GM12892 (cell line): Measurements from ENCODE around the gene TMEM165.
A peak's percentile ranks its signal among the peaks of the same experiment; 100 is the strongest.

Experiments used
- DNase-seq: peaks from one replicate; pipeline ENCODE4 v3.0.0; 2011; ENCODE audit not compliant: insufficient read length
- FAIRE-seq: peaks from 2 replicates; lab custom pipeline; 2011; peaks lifted over from hg19 to GRCh38; lab: Jason Lieb, UNC
- POLR2A ChIP-seq: IDR thresholded peaks from 2 replicates; pipeline ENCODE4 v1.6.1; 2011; ENCODE audit warnings: low read depth, low read length, control low read depth
- POLR2AphosphoS5 ChIP-seq: IDR thresholded peaks from 2 replicates; pipeline ENCODE4 v1.6.1; 2011; ENCODE audit warnings: low read depth, low read length, control low read depth
- TAF1 ChIP-seq: IDR thresholded peaks from 2 replicates; pipeline ENCODE4 v1.6.1; 2011; ENCODE audit warnings: low read depth, mild to moderate bottlenecking, control low read depth, low read length, borderline replicate concordance

The TMEM165 gene

DNA sequence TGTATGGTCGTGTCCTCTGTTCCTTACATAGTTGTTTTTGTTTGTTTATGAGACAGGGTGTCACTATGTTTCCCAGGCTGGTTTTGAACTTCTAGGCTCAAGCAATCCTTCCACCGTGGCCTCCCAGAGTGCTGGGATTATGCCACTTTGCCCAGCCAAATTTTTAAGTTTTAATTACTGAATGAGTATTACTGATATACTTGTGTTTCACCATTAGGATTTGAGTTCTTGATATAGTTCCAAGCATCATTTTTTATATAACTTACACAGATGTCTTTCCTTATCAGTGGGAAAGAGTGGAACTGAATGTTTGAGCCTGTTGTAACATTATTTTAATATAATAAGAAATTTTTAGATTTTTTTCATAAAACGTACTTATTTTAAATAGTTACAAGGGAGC lies 20.4 kb downstream of the TMEM165 start:
- FAIRE-seq (no peak), DNase-seq (no peak)
- no peak for TF ChIP-seq TAF1
- TF ChIP-seq POLR2A, result no peak
- TF ChIP-seq POLR2AphosphoS5, result no peak

DNA sequence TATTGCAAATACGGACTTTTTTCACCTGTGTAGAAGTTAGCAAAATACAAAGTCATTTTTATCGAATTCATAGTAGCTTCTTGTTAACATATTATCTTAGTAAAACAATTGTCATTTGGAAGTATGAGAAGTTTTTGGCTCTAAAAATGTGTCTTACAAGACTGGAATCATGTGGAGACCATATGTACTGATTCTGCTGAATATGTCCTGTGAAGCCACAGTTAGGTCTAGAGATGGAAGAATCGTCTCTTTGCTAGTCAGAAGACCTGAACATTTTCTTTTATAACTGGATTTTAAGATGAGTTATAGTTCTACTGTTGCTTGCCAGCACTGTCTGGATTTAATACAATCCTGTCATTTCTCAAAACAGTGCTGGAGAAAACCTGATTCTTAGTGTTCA lies 29.0 kb downstream of the TMEM165 start:
- TF ChIP-seq POLR2AphosphoS5 (no peak), POLR2A (no peak), TAF1 (no peak)
- DNase-seq (no peak), FAIRE-seq (no peak)

DNA sequence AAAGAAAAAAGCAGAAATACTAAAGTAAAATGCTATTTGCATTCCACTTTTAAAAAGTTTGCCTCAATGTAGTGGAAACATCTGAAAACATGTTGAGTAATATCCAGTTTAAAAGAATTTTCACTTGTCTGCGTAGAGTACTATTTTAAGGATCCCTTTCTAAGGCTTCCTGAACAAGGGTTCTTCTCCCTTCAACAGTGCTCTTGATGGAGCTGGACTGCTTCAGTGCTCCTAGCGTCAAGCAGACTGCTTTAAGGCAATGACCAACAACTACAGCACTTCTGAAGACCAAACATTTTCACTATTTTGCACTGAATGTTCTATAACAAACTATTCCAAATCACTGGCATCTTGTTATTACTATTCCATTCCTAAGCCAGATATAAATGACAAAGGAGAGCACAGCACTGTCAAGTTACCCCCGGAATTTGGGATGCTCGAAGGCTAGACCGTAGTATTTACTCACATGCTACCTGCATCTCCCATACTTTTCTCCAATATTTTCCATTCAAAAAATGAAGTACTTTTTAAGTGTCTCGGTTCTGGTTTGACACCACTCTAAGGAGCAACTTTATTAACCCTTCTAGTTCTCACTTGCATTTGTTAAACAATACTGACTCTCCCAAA lies 36.1 kb downstream of the TMEM165 start:
- no peak for TF ChIP-seq POLR2A
- FAIRE-seq, result peak; percentile 24

DNA sequence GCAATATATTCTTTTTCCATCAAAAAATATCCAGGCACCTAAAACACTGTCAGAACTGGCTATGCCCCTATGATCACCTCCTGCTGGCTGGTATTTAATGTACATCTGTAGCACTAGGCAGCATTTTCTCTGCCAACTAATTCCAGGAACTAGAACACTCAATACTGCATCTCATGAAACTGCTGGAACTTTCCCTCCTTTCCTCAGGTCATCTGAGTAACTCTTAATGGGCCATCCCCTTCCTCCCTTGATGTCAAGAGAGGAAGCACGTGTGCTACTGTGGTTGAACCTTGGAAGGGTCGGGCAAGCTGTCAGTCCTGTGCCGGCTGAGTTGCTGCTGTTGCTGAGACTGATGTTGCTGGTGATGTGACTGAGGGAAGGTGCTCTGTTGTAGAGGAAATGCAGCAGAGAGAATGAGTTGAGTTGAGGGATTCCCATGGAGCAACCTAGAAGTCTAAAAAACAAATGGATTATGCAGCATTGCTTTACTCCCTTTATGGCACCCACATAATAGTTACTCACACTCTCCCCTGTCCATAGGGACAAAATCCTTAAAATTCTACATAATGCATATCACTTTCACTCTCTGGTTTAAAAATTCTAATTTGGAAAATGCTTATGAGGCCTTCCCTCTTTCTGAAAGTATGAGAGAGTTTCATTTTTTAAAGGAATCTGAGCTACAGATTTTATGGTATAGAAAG lies 39.5 kb downstream of the TMEM165 start:
- DNase-seq (no peak), FAIRE-seq (peak; percentile 80)
- TF ChIP-seq POLR2AphosphoS5 (no peak), POLR2A (no peak), TAF1 (no peak)

More for the DNA sequence above, 36.1 kb downstream of the TMEM165 start:
- no peak for DNase-seq

DNA sequence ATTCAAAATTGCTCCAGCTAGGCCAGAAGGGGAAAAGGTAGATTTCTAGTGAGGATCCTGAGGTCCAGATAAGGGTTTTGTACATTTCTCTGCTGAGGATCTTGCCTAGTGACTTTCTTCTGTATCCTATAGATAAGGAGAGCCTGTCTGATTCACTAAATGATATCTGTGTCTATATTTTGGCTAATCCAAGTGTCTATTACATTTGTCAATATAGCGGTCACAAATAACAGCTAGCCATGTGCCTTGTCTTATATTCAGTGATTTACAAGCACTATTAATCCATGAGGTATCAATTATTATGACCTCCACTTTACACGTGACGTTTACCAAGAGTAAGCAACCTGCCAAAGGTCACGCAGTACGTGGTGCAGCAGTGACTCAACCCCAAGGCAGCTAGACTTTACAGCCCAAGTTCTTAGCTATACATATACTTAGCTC lies 41.6 kb downstream of the TMEM165 start:
- FAIRE-seq, result no peak
- DNase-seq, result no peak
- TF ChIP-seq POLR2A (no peak), POLR2AphosphoS5 (no peak), TAF1 (no peak)

DNA sequence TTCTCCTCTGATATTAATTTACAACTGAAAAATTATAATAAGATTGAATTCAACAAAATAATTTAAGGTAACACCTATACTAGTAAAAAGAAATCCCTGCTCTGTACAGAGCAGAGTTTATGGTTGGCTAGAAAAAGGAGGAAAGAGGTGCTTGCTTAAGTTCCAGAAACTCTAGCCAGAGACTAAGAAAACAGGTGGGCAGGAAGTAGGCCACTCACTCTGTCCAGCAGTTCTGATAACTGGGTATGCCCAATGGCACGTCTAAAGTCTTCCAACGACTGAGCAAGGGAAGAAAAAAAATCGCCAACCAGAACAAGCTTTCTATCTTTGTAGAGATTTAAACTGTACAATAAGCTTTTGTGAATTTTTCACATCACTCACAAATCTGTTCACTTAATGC lies 42.1 kb downstream of the TMEM165 start:
- no peak for FAIRE-seq
- TF ChIP-seq TAF1 (no peak), POLR2AphosphoS5 (no peak), POLR2A (no peak)
- DNase-seq, result no peak

DNA sequence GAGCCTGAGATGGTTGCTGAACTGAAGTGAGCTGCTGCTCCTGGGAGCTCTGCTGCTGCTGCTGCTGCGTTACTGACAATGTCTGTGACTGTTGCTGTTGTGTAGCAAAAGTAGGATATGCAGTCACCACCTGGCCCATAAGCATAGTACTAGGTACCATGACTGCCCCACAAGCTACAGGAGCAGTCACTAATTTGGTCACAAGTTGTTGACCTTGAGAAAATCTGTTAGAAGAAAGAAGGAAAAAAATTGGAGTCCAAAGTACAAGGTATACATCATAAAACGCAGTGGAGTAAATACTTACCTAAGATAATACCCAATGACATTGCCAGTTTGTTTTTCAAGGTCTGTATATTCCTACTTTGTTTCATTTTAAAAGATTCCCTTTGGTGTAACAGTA lies 42.6 kb downstream of the TMEM165 start:
- FAIRE-seq (peak; percentile 63), DNase-seq (no peak)
- TF ChIP-seq POLR2A, result no peak
- TF ChIP-seq TAF1, result no peak

DNA sequence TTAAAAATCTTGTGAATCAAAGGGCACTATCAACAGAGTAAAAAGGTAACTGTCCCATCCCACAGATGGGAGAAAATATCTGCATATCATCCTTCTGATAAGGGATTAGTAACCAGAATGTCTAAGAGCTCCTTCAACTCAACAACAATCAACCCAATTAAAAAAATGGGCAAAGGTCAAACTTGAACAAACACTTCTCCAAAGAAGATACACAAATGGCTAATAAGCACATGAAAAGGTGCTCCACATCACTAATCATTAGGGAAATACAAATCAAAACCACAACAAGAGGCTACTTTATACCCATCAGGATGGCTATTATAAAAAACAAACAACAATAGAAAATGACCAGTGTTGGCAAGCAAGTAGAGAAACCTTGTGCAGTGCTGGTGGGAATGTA lies 43.3 kb downstream of the TMEM165 start:
- FAIRE-seq (no peak), DNase-seq (no peak)
- TF ChIP-seq TAF1 (no peak), POLR2A (no peak), POLR2AphosphoS5 (no peak)

DNA sequence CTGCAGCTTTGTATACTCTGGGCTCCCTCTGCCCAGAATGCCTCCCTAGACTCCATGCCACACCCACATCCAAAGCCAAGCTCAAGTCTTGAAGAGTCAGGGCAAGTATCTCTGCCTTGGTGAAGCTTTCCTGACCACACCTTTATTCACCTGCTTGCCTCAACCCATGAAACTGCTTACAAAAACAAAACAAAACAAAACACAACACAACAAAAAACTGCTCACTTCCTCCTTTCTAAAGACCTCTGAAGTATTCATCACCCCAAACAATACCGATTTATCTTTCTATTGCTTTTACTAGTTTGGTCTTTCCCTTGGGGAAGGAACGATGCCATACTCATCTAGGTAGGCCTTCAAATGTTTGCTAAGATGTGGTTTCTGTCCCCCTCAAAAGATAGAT lies 45.0 kb downstream of the TMEM165 start:
- DNase-seq, result no peak
- TF ChIP-seq POLR2AphosphoS5, result no peak
- TF ChIP-seq TAF1, result no peak
- no peak for TF ChIP-seq POLR2A
- FAIRE-seq, result no peak

DNA sequence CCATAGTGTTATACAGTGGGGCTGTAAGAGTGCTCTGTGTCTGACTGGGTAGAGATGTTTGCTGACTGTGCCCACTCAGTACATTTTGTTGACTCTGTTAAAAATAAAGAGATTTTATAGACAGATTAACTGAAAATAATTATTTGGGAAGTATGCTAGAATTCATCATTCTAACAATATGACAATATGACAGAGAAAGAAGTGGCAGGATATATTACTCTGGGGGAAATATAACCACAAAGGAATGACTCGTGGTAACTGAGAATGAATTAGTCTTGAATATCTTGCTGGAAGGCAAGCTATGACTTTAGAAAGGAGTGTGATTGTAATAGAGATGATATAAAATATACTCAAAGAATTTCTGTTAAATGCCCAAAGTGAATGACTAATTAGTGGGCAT lies 46.8 kb downstream of the TMEM165 start:
- DNase-seq (no peak), FAIRE-seq (no peak)
- TF ChIP-seq POLR2AphosphoS5, result no peak
- TF ChIP-seq TAF1, result no peak
- TF ChIP-seq POLR2A, result no peak

DNA sequence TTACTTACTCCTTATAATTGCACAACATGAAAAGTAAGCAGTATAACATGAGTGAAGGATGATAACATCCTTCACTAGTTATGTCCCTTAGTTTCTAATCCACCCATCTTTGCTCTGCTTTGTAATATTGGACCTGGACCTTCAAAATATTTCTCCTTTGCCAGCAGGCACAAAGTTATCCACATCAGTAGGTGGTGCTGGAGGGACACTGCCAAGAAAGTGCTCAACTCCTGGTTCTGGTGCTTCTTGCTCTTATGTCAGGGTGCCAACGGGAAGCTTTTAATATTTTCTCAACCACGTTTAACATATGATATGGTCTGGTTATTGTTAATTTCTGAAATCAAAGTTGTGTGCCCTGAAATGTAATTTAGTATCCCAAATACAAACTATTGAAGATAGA lies 49.1 kb downstream of the TMEM165 start:
- no peak for DNase-seq
- TF ChIP-seq POLR2AphosphoS5 (no peak), TAF1 (no peak), POLR2A (no peak)
- FAIRE-seq, result no peak

DNA sequence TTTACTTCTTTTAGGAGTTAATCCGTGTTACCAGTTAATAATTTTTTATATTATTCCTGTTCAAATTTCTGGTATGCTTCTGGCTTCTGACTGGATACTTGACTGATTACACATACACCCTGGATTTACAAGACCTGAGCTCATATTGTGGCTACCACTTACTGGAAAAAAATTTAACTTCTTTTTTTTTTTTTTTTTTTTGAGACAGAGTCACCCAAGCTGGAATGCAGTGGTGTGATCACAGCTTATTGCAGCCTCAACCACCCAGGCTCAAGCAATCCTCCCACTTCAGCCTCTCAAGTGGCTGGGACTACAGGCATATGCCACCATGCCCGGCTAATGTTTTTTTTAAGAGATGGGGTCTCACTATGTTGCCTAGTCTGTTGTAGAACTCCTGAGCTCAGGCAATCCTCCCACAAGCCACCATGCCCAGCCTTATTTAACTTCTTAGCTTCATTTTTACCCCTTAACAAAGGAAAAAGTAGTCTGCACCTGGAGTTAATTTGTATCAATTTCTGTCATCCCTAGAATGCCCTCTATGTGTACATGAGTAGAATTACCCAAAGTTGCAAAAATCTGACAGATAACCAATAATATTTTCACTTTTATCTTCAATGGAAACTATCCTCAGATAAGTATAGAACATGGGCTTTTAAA lies 50.3 kb downstream of the TMEM165 start:
- DNase-seq (no peak), FAIRE-seq (no peak)
- TF ChIP-seq POLR2AphosphoS5 (no peak), TAF1 (no peak), POLR2A (no peak)
